Progenitor cell of endocrine pancreas (in vitro differentiated cells): ENCODE measurements around the gene GUCY2D. TPM values are rescaled to one million over a fixed set of nuclear protein-coding genes. Genes with fewer than 3 reads are reported as not detected.

Source experiments
- DNase-seq: peaks from one replicate; pipeline ENCODE4 v3.0.0; 2021; ENCODE audit warnings: low spot score; ENCODE audit not compliant: unreplicated experiment
- H3K27ac Mint-ChIP-seq: 2 replicates; pipeline ENCODE4 v1.8.0; 2021; ENCODE audit warnings: mild to moderate bottlenecking, moderate library complexity, mixed read lengths
- H3K27me3 Mint-ChIP-seq: 2 replicates; pipeline ENCODE4 v1.8.0; 2021; ENCODE audit warnings: mixed read lengths
- H3K36me3 Mint-ChIP-seq: 2 replicates; pipeline ENCODE4 v1.8.0; 2022; ENCODE audit warnings: mixed read lengths; ENCODE audit not compliant: insufficient read depth
- H3K4me1 Mint-ChIP-seq: 2 replicates; pipeline ENCODE4 v1.8.0; 2021; ENCODE audit warnings: low read depth, mixed read lengths
- H3K4me3 Mint-ChIP-seq: 2 replicates; pipeline ENCODE4 v1.8.0; 2021; ENCODE audit warnings: low read depth, mild to moderate bottlenecking, moderate library complexity, mixed read lengths
- H3K9me3 Mint-ChIP-seq: 2 replicates; pipeline ENCODE4 v1.8.0; 2021; ENCODE audit warnings: low read depth, mixed read lengths
- CTCF ChIP-seq: fragments of 200-600 bp; sonication (generic); IDR thresholded peaks from one replicate; pipeline ENCODE4 v1.5.0; 2021; ENCODE audit warnings: antibody characterized with exemption, mild to moderate bottlenecking; ENCODE audit not compliant: unreplicated experiment
- total RNA-seq: library from RNA; stranded (reverse); gene quantifications from 2 replicates; pipeline ENCODE4 v1.2.1, GENCODE V29; 2021

The GUCY2D gene
- total RNA-seq, 1 donor from 2014 or later = not detected

- H3K9me3 Mint-ChIP-seq = no peaks in the 10 kb centered on the region
These were observed 41.0 kb upstream of the GUCY2D start for GRCh38 chr17:7961421-7961820.

GRCh38 chr17:7967751-7968150, 34.7 kb upstream of the GUCY2D start:
- Mint-ChIP-seq H3K36me3 (no peaks in the 10 kb centered on the region), H3K27ac (no peak overlapping the region), H3K27me3 (peaks cover 18% of the 10 kb centered on the region), H3K4me3 (no peak overlapping the region), H3K9me3 (no peaks in the 10 kb centered on the region), H3K4me1 (peaks cover 5% of the 10 kb centered on the region)
- DNase-seq = no peak
- no peak for TF ChIP-seq CTCF

More at GRCh38 chr17:7961421-7961820, 41.0 kb upstream of the GUCY2D start:
- no peaks in the 10 kb centered on the region for H3K36me3 Mint-ChIP-seq
- DNase-seq = no peak
- H3K4me1 Mint-ChIP-seq = no peaks in the 10 kb centered on the region
- H3K4me3 Mint-ChIP-seq = no peak overlapping the region
- H3K27ac Mint-ChIP-seq = no peak overlapping the region
- peaks cover 11% of the 10 kb centered on the region for H3K27me3 Mint-ChIP-seq
- no peak for TF ChIP-seq CTCF

GRCh38 chr17:7969433-7969832, 33.0 kb upstream of the GUCY2D start:
- Mint-ChIP-seq H3K9me3 (peaks cover 3% of the 10 kb centered on the region), H3K27me3 (peaks cover 20% of the 10 kb centered on the region), H3K4me1 (peaks cover 5% of the 10 kb centered on the region), H3K36me3 (peaks cover under 1% of the 10 kb centered on the region), H3K4me3 (no peak overlapping the region), H3K27ac (no peak overlapping the region)
- DNase-seq = no peak
- no peak for TF ChIP-seq CTCF

- Mint-ChIP-seq H3K9me3 (peaks cover 11% of the 10 kb centered on the region), H3K27ac (no peak overlapping the region), H3K4me1 (peaks cover 5% of the 10 kb centered on the region), H3K27me3 (peaks cover 22% of the 10 kb centered on the region), H3K4me3 (no peak overlapping the region), H3K36me3 (peaks cover 2% of the 10 kb centered on the region)
- no peak for DNase-seq
- TF ChIP-seq CTCF = no peak
These were observed 30.8 kb upstream of the GUCY2D start for GRCh38 chr17:7971651-7972050.

- Mint-ChIP-seq H3K9me3 (peaks cover 11% of the 10 kb centered on the region), H3K36me3 (peaks cover 2% of the 10 kb centered on the region), H3K4me1 (peaks cover 5% of the 10 kb centered on the region), H3K4me3 (no peak overlapping the region), H3K27me3 (peaks cover 28% of the 10 kb centered on the region), H3K27ac (no peak overlapping the region)
- TF ChIP-seq CTCF = no peak
- no peak for DNase-seq
These were observed 30.2 kb upstream of the GUCY2D start for GRCh38 chr17:7972131-7972785.
